Upper lobe of left lung (tissue), 6 donors: ENCODE measurements around the gene HPCAL1. TPM values are rescaled to one million over a fixed set of nuclear protein-coding genes. Genes with fewer than 3 reads are reported as not detected.

ENCODE experiments used
- ATAC-seq, 2 donors: fragments of 200-7000 bp; cut with Tn5 transposase; one replicate each; pipeline ENCODE4 v1.9.1; 2022; ENCODE audit warnings: mild to moderate bottlenecking in 2 of 2, moderate library complexity in 2 of 2; ENCODE audit not compliant: low FRiP score in 2 of 2
- DNase-seq, 2 donors: peaks; one replicate each; pipeline ENCODE4 v3.0.0-alpha.2; 2019 to 2020
- H3K27ac ChIP-seq, 4 donors: fragments of 200-600 bp; sonication (generic); one replicate each; pipeline ENCODE4 v1.5.1; 2016 to 2019
- H3K27me3 ChIP-seq, 4 donors: fragments of 200-600 bp; sonication (generic); one replicate each; pipeline ENCODE4 v1.5.1; 2017 to 2019
- H3K36me3 ChIP-seq, 4 donors: fragments of 200-600 bp; sonication (generic); one replicate each; pipeline ENCODE4 v1.5.1; 2016 to 2019
- H3K4me1 ChIP-seq, 4 donors: fragments of 200-600 bp; sonication (generic); one replicate each; pipeline ENCODE4 v1.5.1; 2018 to 2019
- H3K4me3 ChIP-seq, 4 donors: fragments of 200-600 bp; sonication (generic); one replicate each; pipeline ENCODE4 v1.5.1; 2017 to 2019; ENCODE audit warnings: mild to moderate bottlenecking in 2 of 4, moderate library complexity in 1 of 4
- H3K9me3 ChIP-seq, 4 donors: fragments of 200-600 bp; sonication (generic); one replicate each; pipeline ENCODE4 v1.5.1; 2018 to 2019
- EP300 ChIP-seq, 4 donors: sonication (generic); formaldehyde crosslinking; IDR thresholded peaks; one replicate each; pipeline ENCODE4 v1.5.1; 2017; ENCODE audit warnings: antibody characterized with exemption in 4 of 4, control low read depth in 2 of 4
- POLR2A ChIP-seq, 4 donors: fragments of 450-650 bp; IDR thresholded peaks; one replicate each; pipeline ENCODE4 v1.5.1; 2016 to 2017; ENCODE audit warnings: antibody characterized with exemption in 4 of 4, mild to moderate bottlenecking in 2 of 4
- POLR2AphosphoS5 ChIP-seq, 2 donors: sonication (generic); formaldehyde crosslinking; IDR thresholded peaks; one replicate each; pipeline ENCODE4 v1.5.1; 2017; ENCODE audit warnings: antibody characterized with exemption in 2 of 2
- WGBS, 2 donors: methylation state at CpG; one replicate each; pipeline ENCODE4 v1.1.5; 2017 to 2018; 5-methylcytosine and 5-hydroxymethylcytosine counted together
- total RNA-seq, 6 donors: library from RNA; depleted of rRNA in 4 of 6; stranded (reverse); fragments of >200 nt in 4 of 6; gene quantifications; one replicate each; pipeline versions ENCODE4 v1.1.0 to v1.2.1, GENCODE V29; 2016 to 2021
- TF ChIP-seq, protein P1 (sequence below), 6 experiments: fragments of 450-650 bp in 4 of 6; fragments of 200-600 bp in 2 of 6; sonication (generic) in 2 of 6; IDR thresholded peaks; one replicate each; pipeline ENCODE4 v1.5.1; 2016 to 2019; ENCODE audit warnings: antibody characterized with exemption in 6 of 6
- donor health status: DM: no; HTN: no; CAD: no; lungs with moderate emphysema.
- donor health status: DM: no; HTN: yes; CAD: no; lungs with severe emphysema.

The HPCAL1 gene
- total RNA-seq, 6 donors from 2014 or later = 131 to 481 (median 261) TPM

DNA sequence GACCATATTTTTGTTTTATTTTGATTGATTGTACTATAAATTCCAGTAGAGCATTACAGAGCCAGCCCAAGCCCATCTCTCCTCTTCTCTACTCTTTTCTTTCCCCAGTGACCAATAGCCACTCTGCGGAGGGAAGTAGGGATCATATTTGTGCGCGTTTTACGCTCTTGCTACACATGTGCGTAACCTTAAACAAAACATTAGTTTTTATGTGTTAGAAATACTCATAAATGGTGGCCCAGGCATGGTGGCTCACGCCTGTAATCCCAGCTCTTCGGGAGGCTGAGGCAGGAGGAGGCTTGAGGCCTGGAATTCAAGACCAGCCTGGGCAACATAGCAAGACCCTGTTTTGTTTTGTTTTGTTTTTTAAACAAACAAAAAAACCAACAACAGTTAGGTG, 31.3 kb downstream of the HPCAL1 start:
- H3K27me3 ChIP-seq = no peaks in the 10 kb centered on the region
- no peak for DNase-seq
- no peak overlapping the region for H3K4me3 ChIP-seq
- H3K36me3 ChIP-seq = peaks cover 0 to 7% (median 2%) of the 10 kb centered on the region in 4 donors
- TF ChIP-seq POLR2A (IDR thresholded peaks at IDR 0.05) = no peak
- TF ChIP-seq EP300 (IDR thresholded peaks at IDR 0.05) = no peak
- TF ChIP-seq, protein P1, sequence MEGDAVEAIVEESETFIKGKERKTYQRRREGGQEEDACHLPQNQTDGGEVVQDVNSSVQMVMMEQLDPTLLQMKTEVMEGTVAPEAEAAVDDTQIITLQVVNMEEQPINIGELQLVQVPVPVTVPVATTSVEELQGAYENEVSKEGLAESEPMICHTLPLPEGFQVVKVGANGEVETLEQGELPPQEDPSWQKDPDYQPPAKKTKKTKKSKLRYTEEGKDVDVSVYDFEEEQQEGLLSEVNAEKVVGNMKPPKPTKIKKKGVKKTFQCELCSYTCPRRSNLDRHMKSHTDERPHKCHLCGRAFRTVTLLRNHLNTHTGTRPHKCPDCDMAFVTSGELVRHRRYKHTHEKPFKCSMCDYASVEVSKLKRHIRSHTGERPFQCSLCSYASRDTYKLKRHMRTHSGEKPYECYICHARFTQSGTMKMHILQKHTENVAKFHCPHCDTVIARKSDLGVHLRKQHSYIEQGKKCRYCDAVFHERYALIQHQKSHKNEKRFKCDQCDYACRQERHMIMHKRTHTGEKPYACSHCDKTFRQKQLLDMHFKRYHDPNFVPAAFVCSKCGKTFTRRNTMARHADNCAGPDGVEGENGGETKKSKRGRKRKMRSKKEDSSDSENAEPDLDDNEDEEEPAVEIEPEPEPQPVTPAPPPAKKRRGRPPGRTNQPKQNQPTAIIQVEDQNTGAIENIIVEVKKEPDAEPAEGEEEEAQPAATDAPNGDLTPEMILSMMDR (IDR thresholded peaks at IDR 0.05) = no peak
- no peak for TF ChIP-seq POLR2AphosphoS5 (IDR thresholded peaks at IDR 0.05)
- H3K27ac ChIP-seq = peak overlapping the region in 1 of 4 donors; percentile 83
- H3K9me3 ChIP-seq = peaks cover 0 to 5% (median 2%) of the 10 kb centered on the region in 4 donors
- no peak for ATAC-seq
- 85 to 97% methylated on average over 7 of the region's 7 CpGs for WGBS, 2 donors
- H3K4me1 ChIP-seq = peaks cover 44 to 48% (median 45%) of the 10 kb centered on the region in 4 donors

DNA sequence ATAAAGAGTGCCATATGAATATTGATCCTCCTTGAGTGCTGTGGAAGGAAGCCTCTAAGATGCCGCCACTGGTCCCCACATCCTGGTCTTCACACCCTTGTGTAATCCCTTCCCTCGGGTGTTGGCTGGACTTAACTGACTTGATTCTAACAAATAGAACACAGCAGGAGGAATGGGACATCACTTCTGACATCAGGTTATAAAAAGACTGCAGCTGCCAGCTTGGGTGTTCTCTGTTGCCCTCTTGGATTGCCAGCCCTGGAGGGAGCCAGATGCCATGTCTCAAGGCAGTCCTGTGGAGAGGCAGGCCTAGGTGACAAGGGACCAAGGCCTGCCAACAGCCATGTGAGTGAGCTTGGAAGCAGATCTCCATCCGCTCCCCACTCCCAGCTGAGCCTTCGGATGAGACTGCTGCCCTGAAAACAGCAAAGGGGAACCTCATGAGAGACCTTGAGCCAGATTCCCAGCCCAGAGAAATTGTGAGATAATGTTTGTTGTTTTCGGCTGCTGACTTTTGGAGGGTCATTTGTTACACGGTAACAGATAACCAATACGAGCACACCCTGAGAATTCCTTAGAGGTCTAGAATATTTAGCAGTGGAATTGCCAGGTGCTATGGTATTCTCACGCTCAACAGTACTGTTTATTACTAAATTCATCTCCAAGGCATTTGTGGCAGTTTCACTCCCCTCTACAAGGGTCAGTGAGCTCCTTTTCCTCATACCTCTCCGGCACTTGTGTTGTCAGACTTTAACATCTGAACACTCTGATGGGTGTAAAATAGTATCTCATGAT, 32.5 kb downstream of the HPCAL1 start:
- 90 to 91% methylated on average over 9 of the region's 9 CpGs for WGBS, 2 donors
- Histone ChIP-seq H3K4me3 (no peak overlapping the region), H3K9me3 (peaks cover 0 to 5% (median 2%) of the 10 kb centered on the region in 4 donors), H3K4me1 (peaks cover 31 to 36% (median 33%) of the 10 kb centered on the region in 4 donors), H3K27me3 (no peaks in the 10 kb centered on the region), H3K36me3 (peaks cover 0 to 7% (median 2%) of the 10 kb centered on the region in 4 donors), H3K27ac (peak overlapping the region in 2 of 4 donors; percentile 17 to 24)
- ATAC-seq (no peak), DNase-seq (no peak)
- TF ChIP-seq POLR2A (IDR thresholded peaks at IDR 0.05) (no peak), POLR2AphosphoS5 (IDR thresholded peaks at IDR 0.05) (no peak), EP300 (IDR thresholded peaks at IDR 0.05) (no peak)
- TF ChIP-seq, protein P1 (IDR thresholded peaks at IDR 0.05) = no peak

DNA sequence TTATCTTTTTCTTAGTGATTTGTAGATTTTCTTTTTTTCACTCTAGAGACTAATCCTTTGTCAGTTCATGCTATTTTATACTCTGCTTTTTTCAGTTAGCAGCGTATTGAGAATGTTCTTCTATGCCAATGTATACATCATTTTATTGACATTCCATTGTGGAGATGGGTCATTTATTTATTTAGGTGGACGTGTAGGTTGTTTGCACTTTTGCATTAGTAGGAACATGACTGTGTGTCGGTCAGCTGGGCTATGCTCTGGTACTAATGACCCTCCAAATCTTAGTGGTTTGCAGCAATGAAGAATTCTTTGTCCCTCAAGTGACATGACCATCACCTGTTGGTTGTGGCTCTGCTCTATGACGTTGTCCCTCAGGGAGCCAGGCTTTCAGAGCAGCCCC, 33.6 kb downstream of the HPCAL1 start:
- ATAC-seq (no peak), DNase-seq (no peak)
- Histone ChIP-seq H3K9me3 (peaks cover 0 to 5% (median 2%) of the 10 kb centered on the region in 4 donors), H3K27ac (no peak overlapping the region), H3K4me1 (peaks cover 21 to 35% (median 26%) of the 10 kb centered on the region in 4 donors), H3K36me3 (peaks cover 0 to 7% (median 2%) of the 10 kb centered on the region in 4 donors), H3K27me3 (no peaks in the 10 kb centered on the region), H3K4me3 (no peak overlapping the region)
- TF ChIP-seq POLR2A (IDR thresholded peaks at IDR 0.05) = no peak
- no peak for TF ChIP-seq EP300 (IDR thresholded peaks at IDR 0.05)
- no peak for TF ChIP-seq POLR2AphosphoS5 (IDR thresholded peaks at IDR 0.05)
- TF ChIP-seq, protein P1 (IDR thresholded peaks at IDR 0.05) = no peak
- 81 to 92% methylated on average over 4 of the region's 4 CpGs for WGBS, 2 donors

DNA sequence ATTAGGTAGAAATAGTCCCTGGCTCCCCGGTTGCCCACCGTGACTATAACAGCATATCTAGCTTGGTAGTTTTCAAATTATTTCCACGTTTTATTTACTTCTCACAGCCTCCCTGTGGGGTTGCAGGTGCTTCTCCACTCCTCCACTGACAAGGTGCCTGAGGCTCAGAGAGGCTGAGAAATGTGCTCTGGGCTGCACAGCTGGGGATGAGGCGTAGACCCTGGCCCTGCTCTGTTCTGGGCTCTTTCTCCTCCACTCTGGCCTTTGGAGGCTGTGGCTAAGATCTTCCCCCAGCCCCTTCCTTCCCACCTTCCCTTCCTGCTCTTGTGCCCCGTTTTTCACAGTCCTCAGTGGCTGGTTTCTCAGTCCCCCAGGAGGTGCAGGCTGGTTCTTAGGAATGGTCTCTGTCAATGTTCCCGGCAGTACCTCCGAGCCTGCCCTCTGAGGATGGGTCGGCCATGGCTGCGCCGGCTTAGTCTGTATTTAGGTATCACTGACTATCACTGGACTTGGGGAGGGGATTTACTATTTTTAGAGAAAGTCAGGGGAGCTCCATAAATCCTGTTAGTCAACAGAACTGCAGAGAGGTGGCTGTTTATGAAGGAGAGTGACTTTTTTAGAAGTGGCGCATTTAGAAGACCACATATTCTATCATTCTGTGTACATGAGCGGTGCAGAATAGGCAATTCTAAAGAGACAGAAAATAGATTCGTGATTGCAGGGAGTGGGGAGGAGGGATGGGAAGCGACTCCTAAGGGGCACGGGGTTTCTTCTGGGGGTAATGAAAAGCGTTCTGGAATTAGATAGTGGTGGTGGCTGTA, 35.0 kb downstream of the HPCAL1 start:
- TF ChIP-seq POLR2A (IDR thresholded peaks at IDR 0.05) = no peak
- no peak for TF ChIP-seq EP300 (IDR thresholded peaks at IDR 0.05)
- TF ChIP-seq, protein P1 (IDR thresholded peaks at IDR 0.05) = no peak
- no peak for TF ChIP-seq POLR2AphosphoS5 (IDR thresholded peaks at IDR 0.05)
- H3K36me3 ChIP-seq = peaks cover 0 to 7% (median 2%) of the 10 kb centered on the region in 4 donors
- peaks cover 19 to 35% (median 23%) of the 10 kb centered on the region in 4 donors for H3K4me1 ChIP-seq
- DNase-seq (no peak), ATAC-seq (no peak)
- H3K27me3 ChIP-seq = no peaks in the 10 kb centered on the region
- WGBS, 2 donors = 84 to 85% methylated on average over 16 of the region's 16 CpGs
- H3K4me3 ChIP-seq = no peak overlapping the region
- peaks cover 0 to 5% (median 2%) of the 10 kb centered on the region in 4 donors for H3K9me3 ChIP-seq
- H3K27ac ChIP-seq = no peak overlapping the region
